IMR-90 (cell line): ENCODE results near the gene NDEL1. TPM values are rescaled to one million over a fixed set of nuclear protein-coding genes. Genes with fewer than 3 reads are reported as not detected.

ENCODE experiments used
- ATAC-seq: fragments of 200-7000 bp; cut with Tn5 transposase; 2 replicates; pipeline ENCODE4 v1.9.1; 2020; ENCODE audit warnings: low read depth, mild to moderate bottlenecking, moderate library complexity
- BruUV-seq: library from RNA; stranded (reverse); fragments of 400-500 nt; replicated peaks from 2 replicates; lab custom pipeline; 2021; lab: Mats Ljungman, UMichigan
- CTCF ChIA-PET: fragments of 300-600 bp; formaldehyde crosslinking; extraction: SDS; loops from one replicate; lab custom pipeline; 2021; ENCODE audit warnings: antibody characterized with exemption; lab: Yijun Ruan, JAX
- POLR2A ChIA-PET: fragments of 300-600 bp; sonication (Branson Sonifier 250); formaldehyde crosslinking; loops from one replicate; lab custom pipeline; 2022; ENCODE audit warnings: antibody characterized with exemption; ENCODE audit not compliant: unreplicated experiment; lab: Charles Lee
- DNase-seq: peaks from one replicate; pipeline ENCODE4 v3.0.0; 2013
- H2AFZ ChIP-seq: replicated peaks from 2 replicates; pipeline ENCODE3; 2013; ENCODE audit warnings: low read length, mild to moderate bottlenecking; ENCODE audit not compliant: poor library complexity
- H2AK5ac ChIP-seq: 2 replicates; pipeline ENCODE4 v1.6.1; 2013; ENCODE audit warnings: low read depth, low read length, inconsistent platforms
- H2AK9ac ChIP-seq: replicated peaks from 2 replicates; pipeline ENCODE3; 2013; ENCODE audit warnings: mild to moderate bottlenecking, low read depth, low read length, moderate library complexity; ENCODE audit not compliant: poor library complexity
- H2BK120ac ChIP-seq: 2 replicates; pipeline ENCODE4 v1.6.1; 2013; ENCODE audit warnings: low read depth, low read length, inconsistent platforms
- H2BK15ac ChIP-seq: 3 replicates; pipeline ENCODE4 v1.6.1; 2013; ENCODE audit warnings: low read depth, low read length, inconsistent platforms
- H2BK20ac ChIP-seq: 2 replicates; pipeline ENCODE4 v1.6.1; 2013; ENCODE audit warnings: low read depth, mild to moderate bottlenecking, inconsistent platforms, low read length, moderate library complexity
- H2BK5ac ChIP-seq: 2 replicates; pipeline ENCODE4 v1.6.1; 2013; ENCODE audit warnings: mild to moderate bottlenecking, low read depth, low read length, inconsistent platforms; ENCODE audit not compliant: poor library complexity, severe bottlenecking
- H3K14ac ChIP-seq: replicated peaks from 2 replicates; pipeline ENCODE4 v1.6.1; 2013; ENCODE audit warnings: low read depth, low read length, inconsistent platforms
- H3K18ac ChIP-seq: 2 replicates; pipeline ENCODE4 v1.6.1; 2013; ENCODE audit warnings: low read depth, low read length, control low read depth
- H3K23ac ChIP-seq: 2 replicates; pipeline ENCODE4 v1.6.1; 2013; ENCODE audit warnings: low read depth, low read length, inconsistent platforms
- H3K27ac ChIP-seq: 2 replicates; pipeline ENCODE4 v1.5.1; 2013; ENCODE audit warnings: mild to moderate bottlenecking, control low read depth, low read length; ENCODE audit not compliant: insufficient read depth
- H3K27me3 ChIP-seq: 2 replicates; pipeline ENCODE4 v1.6.1; 2013; ENCODE audit warnings: low read length; ENCODE audit not compliant: control insufficient read depth, insufficient read depth
- H3K36me3 ChIP-seq: 2 replicates; pipeline ENCODE4 v1.6.1; 2013; ENCODE audit warnings: low read length, mixed read lengths; ENCODE audit not compliant: control insufficient read depth, insufficient read depth
- H3K4ac ChIP-seq: 2 replicates; pipeline ENCODE4 v1.6.1; 2013; ENCODE audit warnings: low read depth, low read length, inconsistent platforms
- H3K4me1 ChIP-seq: 2 replicates; pipeline ENCODE4 v1.6.1; 2013; ENCODE audit warnings: low read length, mixed read lengths; ENCODE audit not compliant: control insufficient read depth, insufficient read depth
- H3K4me2 ChIP-seq: 2 replicates; pipeline ENCODE4 v1.6.1; 2013; ENCODE audit warnings: low read depth, mild to moderate bottlenecking, control low read depth, low read length, moderate library complexity
- H3K4me3 ChIP-seq: 2 replicates; pipeline ENCODE4 v1.5.1; 2013; ENCODE audit warnings: low read depth, mild to moderate bottlenecking, control low read depth, low read length, moderate library complexity; ENCODE audit not compliant: insufficient read depth
- H3K56ac ChIP-seq: 2 replicates; pipeline ENCODE4 v1.6.1; 2013; ENCODE audit warnings: low read length, inconsistent platforms; ENCODE audit not compliant: insufficient read depth; ENCODE audit errors: extremely low read depth
- H3K79me1 ChIP-seq, 2 experiments: 2 replicates each; pipeline ENCODE4 v1.6.1; 2013; ENCODE audit warnings: low read length in 2 of 2, inconsistent platforms in 1 of 2, low read depth in 1 of 2
- H3K9ac ChIP-seq: 2 replicates; pipeline ENCODE4 v1.6.1; 2013; ENCODE audit warnings: low read depth, low read length, control low read depth
- H3K9me1 ChIP-seq: 2 replicates; pipeline ENCODE4 v1.6.1; 2013; ENCODE audit warnings: low read length, inconsistent platforms; ENCODE audit not compliant: insufficient read depth
- H3K9me3 ChIP-seq: 2 replicates; pipeline ENCODE4 v1.6.1; 2013; ENCODE audit warnings: low read length; ENCODE audit not compliant: control insufficient read depth, insufficient read depth
- H4K20me1 ChIP-seq: 2 replicates; pipeline ENCODE4 v1.6.1; 2013; ENCODE audit warnings: low read length, inconsistent platforms; ENCODE audit not compliant: insufficient read depth
- H4K5ac ChIP-seq: 2 replicates; pipeline ENCODE4 v1.6.1; 2013; ENCODE audit warnings: mild to moderate bottlenecking, low read depth, low read length, control low read depth
- H4K8ac ChIP-seq, 2 experiments: 2 replicates each; pipeline ENCODE4 v1.6.1; 2013; ENCODE audit warnings: low read depth in 2 of 2, low read length in 2 of 2, control low read depth in 1 of 2, inconsistent platforms in 1 of 2
- H4K91ac ChIP-seq: 2 replicates; pipeline ENCODE4 v1.6.1; 2013; ENCODE audit warnings: low read depth, low read length, inconsistent platforms; ENCODE audit not compliant: insufficient read depth
- BHLHE40 ChIP-seq: fragments of 150-350 bp; IDR thresholded peaks from 2 replicates; pipeline ENCODE4 v1.6.1; 2016; ENCODE audit warnings: mild to moderate bottlenecking, low read depth, low read length
- CEBPB ChIP-seq: IDR thresholded peaks from 2 replicates; pipeline ENCODE4 v1.6.1; 2012; ENCODE audit warnings: low read depth, low read length, improper control_type of control experiment
- CHD1 ChIP-seq: IDR thresholded peaks from 2 replicates; pipeline ENCODE4 v1.6.1; 2012; ENCODE audit warnings: low read depth, low read length, improper control_type of control experiment
- CTCF ChIP-seq: conservative IDR thresholded peaks from 2 replicates; pipeline ENCODE4 v1.5.1; 2012; ENCODE audit warnings: mild to moderate bottlenecking, low read depth, low read length, improper control_type of control experiment
- ELK1 ChIP-seq: fragments of 150-350 bp; IDR thresholded peaks from 2 replicates; pipeline ENCODE4 v1.6.1; 2016; ENCODE audit warnings: low read depth, mild to moderate bottlenecking, low read length, moderate library complexity, borderline replicate concordance
- FOS ChIP-seq: fragments of 150-350 bp; IDR thresholded peaks from 2 replicates; pipeline ENCODE4 v1.6.1; 2016; ENCODE audit warnings: low read depth, low read length
- MAFK ChIP-seq: IDR thresholded peaks from 2 replicates; pipeline ENCODE4 v1.6.1; 2012; ENCODE audit warnings: low read depth, low read length, improper control_type of control experiment
- MAZ ChIP-seq: IDR thresholded peaks from 2 replicates; pipeline ENCODE4 v1.6.1; 2012; ENCODE audit warnings: low read depth, mild to moderate bottlenecking, low read length, improper control_type of control experiment, moderate library complexity, borderline replicate concordance
- MXI1 ChIP-seq: IDR thresholded peaks from 2 replicates; pipeline ENCODE4 v1.6.1; 2012; ENCODE audit warnings: low read depth, mild to moderate bottlenecking, low read length, moderate library complexity, borderline replicate concordance
- NFE2L2 ChIP-seq: fragments of 150-350 bp; IDR thresholded peaks from 2 replicates; pipeline ENCODE4 v1.6.1; 2016; ENCODE audit warnings: low read depth, mild to moderate bottlenecking, low read length
- POLR2A ChIP-seq: IDR thresholded peaks from 2 replicates; pipeline ENCODE4 v1.6.1; 2012; ENCODE audit warnings: mild to moderate bottlenecking, low read depth, low read length
- RAD21 ChIP-seq: IDR thresholded peaks from 2 replicates; pipeline ENCODE4 v1.6.1; 2012; ENCODE audit warnings: low read length, improper control_type of control experiment
- RCOR1 ChIP-seq: IDR thresholded peaks from 2 replicates; pipeline ENCODE4 v1.6.1; 2012; ENCODE audit warnings: mild to moderate bottlenecking, low read length, improper control_type of control experiment; ENCODE audit not compliant: insufficient replicate concordance
- RFX5 ChIP-seq: IDR thresholded peaks from 2 replicates; pipeline ENCODE4 v1.8.0; 2012; ENCODE audit warnings: low read depth, mild to moderate bottlenecking, low read length, moderate library complexity
- SMC3 ChIP-seq: fragments of 150-350 bp; IDR thresholded peaks from 2 replicates; pipeline ENCODE4 v1.6.1; 2016; ENCODE audit warnings: low read depth, mild to moderate bottlenecking, antibody characterized with exemption, low read length, moderate library complexity
- USF2 ChIP-seq: fragments of 150-350 bp; IDR thresholded peaks from 2 replicates; pipeline ENCODE4 v1.6.1; 2017; ENCODE audit warnings: mild to moderate bottlenecking, antibody characterized with exemption, low read length, low read depth
- WGBS, 2 experiments: methylation state at CpG; one replicate each; pipeline versions ENCODE4 v1.1.5 to v1.1.7; 2013; ENCODE audit warnings: missing lambda C conversion rate in 2 of 2; ENCODE audit not compliant: insufficient read length in 1 of 2; ENCODE audit errors: extremely low coverage in 2 of 2; 5-methylcytosine and 5-hydroxymethylcytosine counted together
- dilution Hi-C: fragments of 300-500 bp; cut with HindIII; formaldehyde crosslinking; loops from one replicate; pipeline ENCODE4 v1.14.3; 2018; ENCODE audit warnings: low sequenced_read_pairs; ENCODE audit not compliant: unreplicated experiment
- in situ Hi-C: fragments of 300-500 bp; cut with MboI; formaldehyde crosslinking; loops from 3 replicates; pipeline ENCODE4 v1.14.3; 2019; ENCODE audit warnings: low sequenced_read_pairs, inconsistent platforms, mixed read lengths
- intact Hi-C: fragments of 100-400 bp; cut with micrococcal nuclease; formaldehyde crosslinking; loops from 2 replicates; pipeline ENCODE4 v1.10.0; 2022
- polyA plus RNA-seq, 3 experiments: library from polyadenylated mRNA; depleted of rRNA; stranded (reverse); fragments of >200 nt; gene quantifications; 2 replicates each; pipeline ENCODE4 v1.2.3, GENCODE V29; 2012; ENCODE audit warnings: low replicate concordance in 1 of 3
- total RNA-seq: library from RNA; depleted of rRNA; stranded (reverse); fragments of >200 nt; gene quantifications from 2 replicates; pipeline ENCODE4 v1.2.3, GENCODE V29; 2012

Gene NDEL1
- total and polyA plus RNA-seq, 2 of the 4 experiments (the other 2 are of a cell fraction): 28.9 to 95.6 TPM

- Histone ChIP-seq H3K9ac (no peak overlapping the region), H2BK5ac (no peak overlapping the region), H3K4me3 (no peak overlapping the region), H3K27me3 (peaks cover 9% of the 10 kb centered on the region), H4K8ac (no peak overlapping the region), H2AK5ac (no peak overlapping the region), H4K5ac (no peak overlapping the region), H3K27ac (no peak overlapping the region), H3K56ac (no peak overlapping the region), H2BK120ac (no peak overlapping the region), H2AK9ac (no peak overlapping the region), H2BK15ac (no peak overlapping the region), H4K20me1 (no peaks in the 10 kb centered on the region), H2AFZ (no peak overlapping the region), H3K4me2 (no peak overlapping the region), H2BK20ac (no peak overlapping the region), H3K36me3 (no peaks in the 10 kb centered on the region), H3K4me1 (no peaks in the 10 kb centered on the region), H4K91ac (no peak overlapping the region), H3K23ac (no peak overlapping the region), H3K9me1 (peaks cover under 1% of the 10 kb centered on the region; the same call in 1 of the 2 replicates), H3K18ac (no peak overlapping the region), H3K4ac (no peak overlapping the region), H3K9me3 (no peaks in the 10 kb centered on the region), H3K79me1 (no peaks in the 10 kb centered on the region), H3K14ac (no peak overlapping the region)
- ChIA-PET POLR2A (no interaction called here), CTCF (interaction anchor here (1.0 kb wide), 1 partner anchor 11 kb away, joined by 3 read pairs; no protein-coding TSS in a partner anchor)
- dilution Hi-C loops: no loop called here
- TF ChIP-seq SMC3: no peak
- no peak for TF ChIP-seq BHLHE40
- no peak for TF ChIP-seq POLR2A
- no peak for TF ChIP-seq CTCF
- TF ChIP-seq CEBPB: no peak
- no peak for TF ChIP-seq USF2
- no peak for TF ChIP-seq RCOR1
- TF ChIP-seq RFX5: no peak
- TF ChIP-seq MXI1: no peak
- TF ChIP-seq ELK1: no peak
- no peak for TF ChIP-seq NFE2L2
- TF ChIP-seq FOS: no peak
- TF ChIP-seq MAFK: no peak
- TF ChIP-seq RAD21: no peak
- no peak for TF ChIP-seq CHD1
- TF ChIP-seq MAZ: no peak
- in situ Hi-C loops: no loop called here
- ATAC-seq (no peak), DNase-seq (no peak)
- no TSS peak for BruUV-seq
- intact Hi-C loops: no loop called here
- WGBS, 2 experiments: no CpG with 5 or more reads among the region's 3 CpGs
These were observed 8.9 kb upstream of the NDEL1 start for GRCh38 chr17:8426802-8427201.
